Measurements from ENCODE around the gene CC2D2B.

CC2D2B gene

DNA sequence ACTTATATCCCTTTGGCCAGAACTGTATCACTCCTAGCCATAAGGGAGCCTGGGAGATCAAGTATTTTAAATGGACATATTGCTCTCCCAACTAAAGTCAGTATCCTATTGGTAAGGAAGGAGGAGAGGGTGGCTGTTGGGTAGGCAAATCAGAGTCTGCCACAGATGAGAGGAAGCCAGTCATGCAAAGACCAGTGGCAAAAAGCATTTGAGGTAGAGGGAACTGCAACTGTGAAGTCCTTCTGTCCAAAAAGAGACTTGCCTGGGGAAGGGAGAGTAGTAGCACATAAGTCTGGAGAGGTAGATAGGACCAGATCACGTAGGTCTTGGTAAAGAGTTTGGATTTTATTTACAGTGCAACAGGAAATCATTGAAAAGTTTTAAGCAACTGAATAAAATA lies 126.8 kb downstream of the CC2D2B start:
- no peak overlapping the region for H2AFZ ChIP-seq
- TF ChIP-seq, protein P1, sequence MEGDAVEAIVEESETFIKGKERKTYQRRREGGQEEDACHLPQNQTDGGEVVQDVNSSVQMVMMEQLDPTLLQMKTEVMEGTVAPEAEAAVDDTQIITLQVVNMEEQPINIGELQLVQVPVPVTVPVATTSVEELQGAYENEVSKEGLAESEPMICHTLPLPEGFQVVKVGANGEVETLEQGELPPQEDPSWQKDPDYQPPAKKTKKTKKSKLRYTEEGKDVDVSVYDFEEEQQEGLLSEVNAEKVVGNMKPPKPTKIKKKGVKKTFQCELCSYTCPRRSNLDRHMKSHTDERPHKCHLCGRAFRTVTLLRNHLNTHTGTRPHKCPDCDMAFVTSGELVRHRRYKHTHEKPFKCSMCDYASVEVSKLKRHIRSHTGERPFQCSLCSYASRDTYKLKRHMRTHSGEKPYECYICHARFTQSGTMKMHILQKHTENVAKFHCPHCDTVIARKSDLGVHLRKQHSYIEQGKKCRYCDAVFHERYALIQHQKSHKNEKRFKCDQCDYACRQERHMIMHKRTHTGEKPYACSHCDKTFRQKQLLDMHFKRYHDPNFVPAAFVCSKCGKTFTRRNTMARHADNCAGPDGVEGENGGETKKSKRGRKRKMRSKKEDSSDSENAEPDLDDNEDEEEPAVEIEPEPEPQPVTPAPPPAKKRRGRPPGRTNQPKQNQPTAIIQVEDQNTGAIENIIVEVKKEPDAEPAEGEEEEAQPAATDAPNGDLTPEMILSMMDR (IDR thresholded peaks at IDR 0.05), result no peak
- no peak overlapping the region for H3K4me3 ChIP-seq (ENCODE audit: low read depth, low read length)
- H3K27ac ChIP-seq, result no peak overlapping the region
- H3K4me2 ChIP-seq (ENCODE audit: low read length), result no peak overlapping the region
- H3K27me3 ChIP-seq (ENCODE audit: control insufficient read depth, insufficient read depth, low read length), result no peaks in the 10 kb centered on the region
- H3K36me3 ChIP-seq (ENCODE audit: control insufficient read depth, insufficient read depth, low read length), result no peaks in the 10 kb centered on the region
- H3K9ac ChIP-seq, result no peak overlapping the region
- no peaks in the 10 kb centered on the region for H3K4me1 ChIP-seq
- no peaks in the 10 kb centered on the region for H3K79me2 ChIP-seq
- H3K9me3 ChIP-seq (ENCODE audit: control insufficient read depth, low read length), result no peaks in the 10 kb centered on the region

DNA sequence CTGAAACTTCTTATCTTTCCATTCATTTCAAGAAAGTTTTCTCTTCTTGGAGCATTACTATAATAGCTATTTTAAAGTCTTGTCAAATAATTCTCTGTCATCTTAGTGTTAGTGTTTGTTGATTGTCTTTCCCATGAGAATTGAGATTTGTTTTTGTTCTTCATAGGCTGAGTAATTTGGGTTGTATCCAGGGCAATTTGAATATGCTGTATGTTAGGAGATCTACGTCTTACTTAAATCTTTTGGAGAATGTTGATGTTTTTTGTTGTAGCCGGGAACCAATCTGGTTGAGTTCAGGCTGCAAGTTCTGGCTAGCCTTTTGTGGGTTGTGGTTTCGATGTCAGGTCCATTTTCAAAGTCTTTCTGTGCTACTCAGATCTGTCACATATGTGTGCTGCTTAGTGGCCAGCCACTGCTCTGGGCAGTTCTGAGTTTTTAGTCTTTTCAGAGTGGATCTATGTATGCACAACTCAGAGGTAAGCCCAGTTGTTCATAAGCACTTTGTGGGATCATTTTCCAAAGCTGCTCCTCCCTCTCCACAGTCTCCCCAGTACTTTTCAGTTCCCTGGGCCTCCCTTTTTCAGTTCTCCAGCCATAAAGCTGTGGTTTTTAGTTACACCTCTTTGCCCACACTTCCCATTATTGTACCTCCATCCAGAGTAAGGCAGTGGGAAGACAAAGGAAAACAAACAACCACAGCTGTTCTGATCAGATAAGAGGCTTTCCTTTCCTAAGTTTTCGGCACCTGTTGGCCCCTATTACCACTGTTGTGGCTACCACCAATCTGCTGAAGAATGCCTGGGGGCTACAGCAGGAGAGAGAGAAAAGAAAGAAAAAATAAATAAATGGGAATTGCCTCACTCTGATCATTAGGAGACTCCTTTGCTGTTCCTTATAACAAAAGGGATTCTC lies 131.0 kb downstream of the CC2D2B start:
- no peak overlapping the region for H3K27ac ChIP-seq
- H3K4me2 ChIP-seq (ENCODE audit: low read length), result no peak overlapping the region
- H3K9me3 ChIP-seq (ENCODE audit: control insufficient read depth, low read length), result no peaks in the 10 kb centered on the region
- TF ChIP-seq, protein P1 (IDR thresholded peaks at IDR 0.05), result no peak
- H3K4me3 ChIP-seq (ENCODE audit: low read depth, low read length), result no peak overlapping the region
- H3K27me3 ChIP-seq (ENCODE audit: control insufficient read depth, insufficient read depth, low read length), result no peaks in the 10 kb centered on the region
- no peak overlapping the region for H2AFZ ChIP-seq
- no peaks in the 10 kb centered on the region for H3K36me3 ChIP-seq (ENCODE audit: control insufficient read depth, insufficient read depth, low read length)
- H3K9ac ChIP-seq, result no peak overlapping the region
- H3K79me2 ChIP-seq, result no peaks in the 10 kb centered on the region
- no peaks in the 10 kb centered on the region for H3K4me1 ChIP-seq

DNA sequence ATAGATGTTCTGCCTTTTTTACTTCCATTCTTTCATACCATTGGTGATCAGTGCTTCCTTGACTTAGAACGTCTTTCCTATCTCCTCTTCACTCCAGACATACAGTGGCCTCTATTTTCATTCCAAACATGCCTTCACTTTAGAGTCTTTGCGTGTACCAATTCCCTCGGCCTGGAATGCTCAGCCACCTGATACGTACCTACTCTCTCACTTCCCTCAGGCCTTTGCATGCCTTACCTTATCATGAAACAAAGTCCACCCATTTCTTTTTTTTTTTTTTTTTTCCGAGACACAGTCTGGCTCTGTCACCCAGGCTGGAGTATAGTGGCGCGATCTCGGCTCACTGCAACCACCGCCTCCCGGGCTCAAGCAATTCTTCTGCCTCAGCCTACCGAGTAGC lies 133.4 kb downstream of the CC2D2B start:
- Histone ChIP-seq H3K9ac (no peak overlapping the region), H3K36me3 (ENCODE audit: control insufficient read depth, insufficient read depth, low read length) (no peaks in the 10 kb centered on the region)
- TF ChIP-seq, protein P1 (IDR thresholded peaks at IDR 0.05), result no peak

DNA sequence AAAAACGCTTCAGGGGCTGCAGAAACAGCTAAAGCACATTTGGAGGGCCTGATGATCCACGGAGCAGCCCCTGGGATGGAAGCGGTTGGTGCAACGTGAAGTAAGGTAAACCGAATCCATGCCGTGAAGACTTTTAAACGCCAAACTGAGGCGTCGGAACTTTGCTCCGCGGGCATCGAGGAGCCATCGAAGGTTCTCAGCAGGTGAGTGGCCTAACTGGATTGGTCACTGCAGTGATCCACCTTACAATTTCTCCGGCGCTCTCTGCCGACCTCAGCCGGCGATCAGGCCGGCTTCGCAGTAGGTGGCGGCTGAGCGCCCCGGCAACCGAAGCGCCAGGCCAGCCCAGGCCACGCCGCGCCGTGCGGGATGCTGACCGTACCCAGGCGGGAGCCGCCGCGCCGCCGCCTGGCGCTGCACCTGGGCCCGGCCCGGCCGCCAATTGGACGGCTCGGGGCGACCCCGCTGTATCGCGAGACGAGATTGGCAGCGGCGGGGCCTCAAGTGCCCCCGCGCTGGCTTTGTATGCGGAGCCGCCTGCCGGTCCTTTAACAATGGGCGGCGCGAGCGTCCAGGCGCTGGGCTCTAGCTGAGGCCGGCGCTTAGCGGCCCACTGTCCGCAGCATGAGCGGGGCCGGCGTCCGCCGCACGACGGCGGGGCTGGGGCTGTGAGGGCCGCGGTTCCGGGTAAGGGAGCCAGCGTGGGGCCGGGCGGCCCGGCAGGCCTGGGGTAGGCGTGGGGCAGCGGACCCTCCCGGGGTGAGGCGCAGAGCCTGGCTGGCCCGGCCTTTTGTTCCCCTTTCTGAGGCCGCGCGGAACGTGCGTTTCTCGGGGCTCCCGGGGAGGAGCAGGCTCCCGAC lies 135.5 kb downstream of the CC2D2B start, which contains the start of gene CCNJ:
TSS of gene CCNJ (plus strand) at position 551 of the 860 bp plus-strand sequence. CDS start 811 bp downstream, outside the sequence.
- Histone ChIP-seq H3K27ac (peak within 1 kb of the TSS; percentile 71), H3K4me2 (ENCODE audit: low read length) (peak within 1 kb of the TSS; percentile 89), H2AFZ (peak within 1 kb of the TSS; percentile 89), H3K4me1 (peaks cover 2% of the 10 kb centered on the region), H3K9ac (peak within 1 kb of the TSS; percentile 84), H3K4me3 (ENCODE audit: low read depth, low read length) (peak within 1 kb of the TSS; percentile 82), H3K27me3 (ENCODE audit: control insufficient read depth, insufficient read depth, low read length) (no peaks in the 10 kb centered on the region), H3K36me3 (ENCODE audit: control insufficient read depth, insufficient read depth, low read length) (no peaks in the 10 kb centered on the region), H3K79me2 (peaks cover 2% of the 10 kb centered on the region), H3K9me3 (ENCODE audit: control insufficient read depth, low read length) (no peaks in the 10 kb centered on the region)
- TF ChIP-seq, protein P1 (IDR thresholded peaks at IDR 0.05), result no peak

More for the DNA sequence above, 133.4 kb downstream of the CC2D2B start:
- H3K27me3 ChIP-seq (ENCODE audit: control insufficient read depth, insufficient read depth, low read length), result no peaks in the 10 kb centered on the region
- H3K9me3 ChIP-seq (ENCODE audit: control insufficient read depth, low read length), result no peaks in the 10 kb centered on the region
- no peak overlapping the region for H3K4me2 ChIP-seq (ENCODE audit: low read length)
- H3K4me3 ChIP-seq (ENCODE audit: low read depth, low read length), result no peak overlapping the region
- no peak overlapping the region for H3K27ac ChIP-seq
- peaks cover 2% of the 10 kb centered on the region for H3K4me1 ChIP-seq
- H3K79me2 ChIP-seq, result no peaks in the 10 kb centered on the region
- no peak overlapping the region for H2AFZ ChIP-seq
